ENCODE results near the gene HCFC1R1.

The HCFC1R1 gene

DNA sequence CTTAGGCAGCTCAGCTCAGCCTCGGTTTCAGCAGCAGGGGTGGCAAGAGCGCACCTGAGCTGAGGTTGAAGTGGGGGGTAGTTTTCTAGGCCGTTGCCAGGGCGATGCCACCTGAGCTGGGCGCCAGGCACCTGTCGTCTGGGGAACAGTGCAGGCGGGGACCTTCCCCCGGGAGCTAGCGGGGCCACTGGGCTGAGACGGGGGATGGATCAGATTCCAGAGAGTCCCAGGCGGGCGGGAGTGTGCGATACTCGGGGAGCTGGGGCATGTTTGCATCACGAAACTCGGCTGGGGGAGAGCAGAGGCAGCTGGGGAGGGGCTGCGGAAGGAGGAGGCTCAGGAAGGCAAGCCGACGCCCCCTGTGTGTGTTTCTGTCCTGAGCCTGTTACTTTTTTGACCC, 11.5 kb downstream of the HCFC1R1 start:
- Histone ChIP-seq H3K4me1 (ENCODE audit: control insufficient read depth in 1 of 2, insufficient read depth in 2 of 2, low read length in 2 of 2) (peaks cover 24 to 42% of the 10 kb centered on the region in 2 donors), H3K9ac (ENCODE audit: low read depth in 1 of 2, low read length in 2 of 2) (no peak overlapping the region), H3K27me3 (ENCODE audit: control insufficient read depth in 1 of 2, insufficient read depth in 2 of 2, low read length in 2 of 2) (peaks cover 0 to 5% of the 10 kb centered on the region in 2 donors), H3K4me3 (ENCODE audit: low read depth in 1 of 2, low read length in 2 of 2) (no peak overlapping the region), H3K36me3 (ENCODE audit: control insufficient read depth in 1 of 2, insufficient read depth in 2 of 2, low read length in 2 of 2) (no peaks in the 10 kb centered on the region), H3K27ac (ENCODE audit: low read depth, low read length) (no peak overlapping the region), H3K9me3 (ENCODE audit: control insufficient read depth in 1 of 2, low read length in 2 of 2) (no peaks in the 10 kb centered on the region)

DNA sequence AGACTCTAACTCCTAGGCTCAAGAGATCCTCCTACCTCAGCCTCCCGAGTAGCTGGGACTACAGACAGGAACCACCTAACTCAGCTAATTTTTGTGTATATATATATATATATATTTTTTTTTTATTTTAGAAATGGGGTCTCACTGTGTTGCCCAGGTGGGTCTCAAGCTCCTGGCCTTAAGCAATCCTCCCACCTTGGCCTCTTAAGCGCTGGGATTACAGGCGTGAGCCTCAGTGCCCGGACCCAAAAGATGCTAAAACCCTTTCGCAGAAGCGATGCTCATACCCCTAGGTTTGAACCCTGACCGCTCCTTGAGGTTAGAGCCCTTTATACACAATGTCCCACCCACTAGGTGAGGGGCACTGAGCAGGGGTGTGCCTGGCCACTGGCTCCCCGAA, 13.2 kb downstream of the HCFC1R1 start:
- no peaks in the 10 kb centered on the region for H3K36me3 ChIP-seq (ENCODE audit: control insufficient read depth in 1 of 2, insufficient read depth in 2 of 2, low read length in 2 of 2)
- H3K9ac ChIP-seq (ENCODE audit: low read depth in 1 of 2, low read length in 2 of 2), result no peak overlapping the region
- no peak overlapping the region for H3K4me3 ChIP-seq (ENCODE audit: low read depth in 1 of 2, low read length in 2 of 2)
- peaks cover 33 to 56% of the 10 kb centered on the region in 2 donors for H3K4me1 ChIP-seq (ENCODE audit: control insufficient read depth in 1 of 2, insufficient read depth in 2 of 2, low read length in 2 of 2)
- no peaks in the 10 kb centered on the region for H3K9me3 ChIP-seq (ENCODE audit: control insufficient read depth in 1 of 2, low read length in 2 of 2)
- no peak overlapping the region for H3K27ac ChIP-seq (ENCODE audit: low read depth, low read length)
- H3K27me3 ChIP-seq (ENCODE audit: control insufficient read depth in 1 of 2, insufficient read depth in 2 of 2, low read length in 2 of 2), result peaks cover 0 to 5% of the 10 kb centered on the region in 2 donors

DNA sequence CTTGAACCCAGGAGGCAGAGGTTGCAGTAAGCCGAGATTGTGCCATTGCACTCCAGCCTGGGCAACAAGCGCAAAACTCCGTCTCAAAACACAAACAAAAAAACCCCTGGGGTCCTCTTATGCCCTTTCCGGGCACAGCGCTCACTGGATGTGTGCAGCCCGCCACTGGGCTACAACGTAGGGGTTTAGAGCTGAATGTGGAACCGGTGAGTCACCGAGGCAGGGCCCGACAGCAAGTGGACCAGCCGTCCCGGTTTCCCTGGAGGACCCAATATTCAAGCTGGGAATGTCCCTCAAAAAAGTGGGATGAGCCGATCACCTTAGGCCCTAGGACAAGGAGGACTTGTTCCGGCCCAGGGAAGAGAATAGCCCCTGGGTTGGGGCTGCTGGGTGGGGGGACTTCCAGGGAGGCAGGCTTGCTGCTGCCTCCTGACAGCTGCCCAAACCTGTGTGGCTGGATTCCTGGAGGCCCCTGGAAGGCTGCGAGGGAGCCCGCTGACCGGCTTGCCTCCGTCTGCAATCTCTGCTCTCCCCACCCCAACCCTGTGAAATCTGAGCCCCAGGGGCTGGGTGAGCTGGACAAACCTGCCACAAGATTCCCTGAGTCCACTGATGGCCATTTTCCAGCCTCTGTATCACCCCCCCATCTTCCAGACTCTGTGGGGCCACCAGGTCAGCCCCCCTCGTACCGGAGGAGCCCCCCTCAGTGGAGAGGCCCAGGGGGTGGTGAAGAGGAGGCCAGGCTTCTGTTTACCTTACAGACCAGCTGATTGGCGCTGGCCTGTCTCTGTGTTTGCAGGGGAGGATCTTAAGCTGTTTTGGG, 14.0 kb downstream of the HCFC1R1 start:
- H3K9ac ChIP-seq (ENCODE audit: low read depth in 1 of 2, low read length in 2 of 2), result no peak overlapping the region
- H3K4me3 ChIP-seq (ENCODE audit: low read depth in 1 of 2, low read length in 2 of 2), result no peak overlapping the region
- H3K27me3 ChIP-seq (ENCODE audit: control insufficient read depth in 1 of 2, insufficient read depth in 2 of 2, low read length in 2 of 2), result peaks cover 0 to 5% of the 10 kb centered on the region in 2 donors
- peaks cover 33 to 56% of the 10 kb centered on the region in 2 donors for H3K4me1 ChIP-seq (ENCODE audit: control insufficient read depth in 1 of 2, insufficient read depth in 2 of 2, low read length in 2 of 2)
- H3K9me3 ChIP-seq (ENCODE audit: control insufficient read depth in 1 of 2, low read length in 2 of 2), result no peaks in the 10 kb centered on the region
- H3K36me3 ChIP-seq (ENCODE audit: control insufficient read depth in 1 of 2, insufficient read depth in 2 of 2, low read length in 2 of 2), result no peaks in the 10 kb centered on the region
- H3K27ac ChIP-seq (ENCODE audit: low read depth, low read length), result no peak overlapping the region

DNA sequence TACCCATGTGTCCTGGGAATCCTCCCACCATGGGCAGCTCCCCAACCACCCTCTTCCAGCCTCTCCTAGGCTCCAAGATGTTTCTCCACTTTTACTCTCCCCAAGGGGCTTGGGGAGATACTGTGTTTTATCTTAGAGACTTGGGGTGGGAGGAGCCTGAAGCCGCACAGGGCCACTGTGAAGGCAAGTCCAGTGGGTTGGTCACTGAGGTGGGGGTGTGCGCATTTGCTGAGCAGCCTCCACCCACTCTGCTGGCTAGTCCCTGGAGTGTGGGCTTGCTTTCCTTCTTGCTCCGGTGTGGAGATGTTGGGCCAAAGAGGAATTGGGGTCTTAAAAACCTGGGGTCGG, 15.1 kb downstream of the HCFC1R1 start:
- H3K9ac ChIP-seq (ENCODE audit: low read depth in 1 of 2, low read length in 2 of 2), result peak overlapping the region; percentile 32 to 65
- no peaks in the 10 kb centered on the region for H3K9me3 ChIP-seq (ENCODE audit: control insufficient read depth in 1 of 2, low read length in 2 of 2)
- no peaks in the 10 kb centered on the region for H3K36me3 ChIP-seq (ENCODE audit: control insufficient read depth in 1 of 2, insufficient read depth in 2 of 2, low read length in 2 of 2)
- no peak overlapping the region for H3K27ac ChIP-seq (ENCODE audit: low read depth, low read length)
- H3K4me1 ChIP-seq (ENCODE audit: control insufficient read depth in 1 of 2, insufficient read depth in 2 of 2, low read length in 2 of 2), result peaks cover 33 to 53% of the 10 kb centered on the region in 2 donors
- peaks cover 0 to 5% of the 10 kb centered on the region in 2 donors for H3K27me3 ChIP-seq (ENCODE audit: control insufficient read depth in 1 of 2, insufficient read depth in 2 of 2, low read length in 2 of 2)
- peak overlapping the region; percentile 4 to 38 for H3K4me3 ChIP-seq (ENCODE audit: low read depth in 1 of 2, low read length in 2 of 2)

DNA sequence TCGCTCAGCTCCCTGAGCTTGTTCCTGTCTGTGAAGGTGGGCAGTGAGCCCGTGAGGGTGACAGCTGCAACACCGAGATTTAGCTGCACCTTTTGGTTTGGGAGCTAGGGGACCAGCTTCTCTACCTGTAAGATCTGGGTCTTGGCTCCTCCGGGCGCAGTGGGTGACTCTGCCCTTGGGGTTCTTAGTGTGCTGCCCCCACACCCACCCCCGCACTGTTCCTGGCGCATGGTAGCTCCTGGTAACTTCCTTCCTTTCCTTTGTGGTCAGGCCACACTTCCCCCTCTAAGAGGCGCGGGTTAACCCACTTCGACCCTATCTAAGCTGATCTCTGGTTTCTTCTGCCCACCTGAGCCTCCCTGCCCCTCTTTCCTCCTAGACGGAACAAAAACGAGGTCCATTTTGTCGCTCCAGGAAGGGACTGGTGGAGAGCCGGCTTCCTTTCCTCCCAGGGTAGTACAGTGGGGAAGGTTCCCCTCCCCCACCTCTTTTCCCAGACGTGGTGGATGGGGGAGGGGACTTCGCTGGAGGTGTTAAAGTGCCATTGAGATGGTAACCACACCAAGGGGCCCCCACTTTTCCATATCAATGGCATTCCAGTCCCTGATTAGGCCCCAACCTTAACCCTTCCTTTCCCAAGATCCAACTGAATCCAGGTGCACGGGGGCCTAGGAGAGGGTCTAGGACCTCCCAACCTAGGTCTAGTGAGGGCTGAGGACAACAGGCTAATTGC, 15.6 kb downstream of the HCFC1R1 start:
- Histone ChIP-seq H3K4me3 (ENCODE audit: low read depth in 1 of 2, low read length in 2 of 2) (peak overlapping the region; percentile 33 to 38), H3K4me1 (ENCODE audit: control insufficient read depth in 1 of 2, insufficient read depth in 2 of 2, low read length in 2 of 2) (peaks cover 33 to 52% of the 10 kb centered on the region in 2 donors), H3K27ac (ENCODE audit: low read depth, low read length) (peak overlapping the region; percentile 80), H3K27me3 (ENCODE audit: control insufficient read depth in 1 of 2, insufficient read depth in 2 of 2, low read length in 2 of 2) (peaks cover 0 to 3% of the 10 kb centered on the region in 2 donors), H3K36me3 (ENCODE audit: control insufficient read depth in 1 of 2, insufficient read depth in 2 of 2, low read length in 2 of 2) (no peaks in the 10 kb centered on the region), H3K9me3 (ENCODE audit: control insufficient read depth in 1 of 2, low read length in 2 of 2) (no peaks in the 10 kb centered on the region), H3K9ac (ENCODE audit: low read depth in 1 of 2, low read length in 2 of 2) (peak overlapping the region; percentile 63 to 65)

DNA sequence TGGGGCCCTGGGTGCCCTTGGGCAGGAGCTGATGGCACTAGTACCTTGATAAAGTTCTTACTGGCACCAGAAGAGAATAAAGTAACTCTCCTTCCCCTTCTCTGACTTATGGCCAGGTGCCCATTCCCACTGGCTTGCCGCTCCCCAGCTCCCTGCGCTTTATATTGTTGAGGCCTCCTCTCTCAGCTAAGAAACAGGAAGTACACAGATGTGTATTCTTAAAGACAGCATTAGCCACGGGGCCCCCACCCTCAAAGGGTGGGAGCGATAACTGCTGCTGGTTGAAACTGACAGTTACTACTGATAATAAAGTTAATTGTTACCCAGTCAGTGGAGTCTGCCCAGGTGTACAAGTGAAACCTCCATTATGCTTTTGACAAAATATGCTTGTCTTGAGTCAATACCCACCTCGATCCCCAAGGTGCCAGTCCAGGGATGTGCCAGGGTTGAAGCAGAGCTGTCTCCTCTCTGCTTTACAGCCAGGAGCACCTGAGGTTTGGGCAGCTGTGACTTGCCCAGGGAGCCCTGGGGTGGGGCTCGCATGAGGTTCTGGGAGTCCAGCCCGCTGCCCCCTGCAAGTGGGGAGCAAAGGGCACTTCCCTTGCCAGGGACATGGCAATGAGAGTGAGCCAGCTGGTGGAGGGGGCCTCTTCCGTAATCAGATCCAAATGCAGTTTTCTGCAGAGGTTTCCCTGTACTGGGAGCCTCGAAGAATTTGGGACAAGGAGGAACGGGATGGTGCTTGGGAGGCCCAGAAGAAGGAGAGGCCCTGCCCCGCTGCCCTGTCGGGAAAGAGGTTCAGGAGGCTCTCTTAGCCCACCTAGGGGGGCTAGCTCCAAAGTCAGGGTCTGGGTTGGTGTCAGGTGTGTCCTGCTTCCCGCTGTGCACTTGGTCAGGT, 16.4 kb downstream of the HCFC1R1 start:
- peak overlapping the region; percentile 80 for H3K27ac ChIP-seq (ENCODE audit: low read depth, low read length)
- H3K4me1 ChIP-seq (ENCODE audit: control insufficient read depth in 1 of 2, insufficient read depth in 2 of 2, low read length in 2 of 2), result peaks cover 32 to 48% of the 10 kb centered on the region in 2 donors
- no peaks in the 10 kb centered on the region for H3K9me3 ChIP-seq (ENCODE audit: control insufficient read depth in 1 of 2, low read length in 2 of 2)
- peak overlapping the region; percentile 63 to 65 for H3K9ac ChIP-seq (ENCODE audit: low read depth in 1 of 2, low read length in 2 of 2)
- peak overlapping the region; percentile 38 to 57 for H3K4me3 ChIP-seq (ENCODE audit: low read depth in 1 of 2, low read length in 2 of 2)
- H3K27me3 ChIP-seq (ENCODE audit: control insufficient read depth in 1 of 2, insufficient read depth in 2 of 2, low read length in 2 of 2), result no peaks in the 10 kb centered on the region
- H3K36me3 ChIP-seq (ENCODE audit: control insufficient read depth in 1 of 2, insufficient read depth in 2 of 2, low read length in 2 of 2), result no peaks in the 10 kb centered on the region

DNA sequence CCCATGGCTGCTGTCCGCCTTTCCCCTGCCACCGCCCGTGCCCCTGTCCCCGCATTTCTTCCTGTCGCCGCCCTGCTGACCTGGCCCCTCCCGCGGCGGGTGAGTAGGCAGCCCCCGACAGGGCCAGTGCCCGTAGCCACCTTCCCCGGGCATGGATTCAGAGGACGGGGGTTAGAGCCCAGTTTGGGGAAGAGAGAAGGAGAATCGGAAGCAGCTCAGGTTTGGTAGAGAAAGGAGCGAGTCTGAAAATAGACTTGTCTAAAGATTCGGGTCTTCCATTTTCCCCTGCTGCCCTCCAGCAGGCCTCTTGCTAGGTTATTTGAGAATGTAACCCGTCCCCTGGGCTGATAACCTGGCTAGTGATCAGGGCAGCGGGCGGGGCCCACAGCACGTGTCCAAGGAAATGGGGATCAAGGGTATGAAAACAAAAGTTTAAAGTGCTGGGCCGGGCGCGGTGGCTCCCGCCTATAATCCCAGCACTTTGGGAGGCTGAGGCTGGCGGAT, 18.9 kb downstream of the HCFC1R1 start:
- Histone ChIP-seq H3K9ac (ENCODE audit: low read depth in 1 of 2, low read length in 2 of 2) (peak overlapping the region; percentile 65 to 74), H3K27me3 (ENCODE audit: control insufficient read depth in 1 of 2, insufficient read depth in 2 of 2, low read length in 2 of 2) (no peaks in the 10 kb centered on the region)

DNA sequence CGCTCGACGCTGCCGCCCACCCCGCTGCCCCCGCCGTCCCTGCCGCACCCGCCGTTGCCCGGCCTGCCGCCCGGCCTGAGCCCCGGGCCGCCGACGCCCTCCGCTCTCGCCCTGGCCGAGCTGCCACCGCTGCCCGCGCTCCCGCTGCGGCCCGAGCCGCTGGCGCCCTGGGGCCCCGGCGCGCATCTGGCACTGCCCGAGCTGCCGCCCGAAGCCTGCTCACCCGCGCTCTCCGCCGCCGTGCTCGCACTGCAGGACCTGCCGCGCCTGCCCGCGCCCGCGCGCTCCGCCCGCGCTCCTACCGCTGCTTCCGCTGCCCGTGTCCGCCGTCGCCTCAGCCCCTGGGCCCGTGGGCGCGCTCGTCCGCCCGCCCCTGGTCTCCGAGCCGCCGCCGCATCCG, 19.4 kb downstream of the HCFC1R1 start:
- H3K27ac ChIP-seq (ENCODE audit: low read depth, low read length), result no peak overlapping the region
- H3K27me3 ChIP-seq (ENCODE audit: control insufficient read depth in 1 of 2, insufficient read depth in 2 of 2, low read length in 2 of 2), result no peaks in the 10 kb centered on the region
- H3K9ac ChIP-seq (ENCODE audit: low read depth in 1 of 2, low read length in 2 of 2), result no peak overlapping the region
- H3K4me3 ChIP-seq (ENCODE audit: low read depth in 1 of 2, low read length in 2 of 2), result no peak overlapping the region
- no peaks in the 10 kb centered on the region for H3K36me3 ChIP-seq (ENCODE audit: control insufficient read depth in 1 of 2, insufficient read depth in 2 of 2, low read length in 2 of 2)
- H3K4me1 ChIP-seq (ENCODE audit: control insufficient read depth in 1 of 2, insufficient read depth in 2 of 2, low read length in 2 of 2), result peaks cover 25 to 38% of the 10 kb centered on the region in 2 donors
- no peaks in the 10 kb centered on the region for H3K9me3 ChIP-seq (ENCODE audit: control insufficient read depth in 1 of 2, low read length in 2 of 2)

More for the DNA sequence above, 18.9 kb downstream of the HCFC1R1 start:
- Histone ChIP-seq H3K9me3 (ENCODE audit: control insufficient read depth in 1 of 2, low read length in 2 of 2) (no peaks in the 10 kb centered on the region), H3K36me3 (ENCODE audit: control insufficient read depth in 1 of 2, insufficient read depth in 2 of 2, low read length in 2 of 2) (no peaks in the 10 kb centered on the region), H3K4me3 (ENCODE audit: low read depth in 1 of 2, low read length in 2 of 2) (peak overlapping the region; percentile 59 to 72), H3K27ac (ENCODE audit: low read depth, low read length) (peak overlapping the region; percentile 71), H3K4me1 (ENCODE audit: control insufficient read depth in 1 of 2, insufficient read depth in 2 of 2, low read length in 2 of 2) (peaks cover 25 to 41% of the 10 kb centered on the region in 2 donors)

DNA sequence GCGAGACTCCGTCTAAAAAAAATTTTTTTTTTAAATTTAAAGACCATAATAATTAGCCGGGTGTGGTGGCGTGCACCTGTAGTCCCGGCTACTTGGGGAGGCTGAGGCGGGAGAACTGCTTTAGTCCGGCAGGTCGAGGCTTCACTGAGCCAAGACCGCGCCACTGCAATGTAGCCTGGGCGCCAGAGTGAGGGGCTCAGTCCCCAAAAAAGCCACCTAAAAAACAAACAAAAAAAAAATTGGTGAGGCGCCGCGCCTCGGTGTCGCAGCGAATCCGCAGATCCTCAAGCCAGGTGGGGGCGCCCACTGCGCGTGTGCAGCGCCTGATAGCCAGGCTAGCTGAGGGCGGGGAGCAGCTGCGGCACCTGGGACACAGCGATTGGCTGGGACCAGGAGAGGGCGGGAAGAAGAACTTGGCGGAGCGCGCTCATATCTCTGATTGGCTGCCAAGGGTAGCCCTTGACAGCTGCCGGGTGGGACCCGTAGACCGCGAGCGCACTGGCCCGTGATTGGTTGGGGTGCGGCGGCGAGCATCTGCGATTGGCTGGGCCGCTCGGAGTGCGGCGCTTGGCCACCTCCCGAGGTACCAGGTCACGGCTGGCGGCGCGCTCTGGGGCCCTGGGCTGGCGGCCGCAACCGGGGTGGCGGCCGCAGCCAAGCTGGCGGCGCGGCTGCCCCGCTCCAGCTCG, 20.0 kb downstream of the HCFC1R1 start:
- H3K27ac ChIP-seq (ENCODE audit: low read depth, low read length), result no peak overlapping the region
- no peak overlapping the region for H3K4me3 ChIP-seq (ENCODE audit: low read depth in 1 of 2, low read length in 2 of 2)
- H3K9ac ChIP-seq (ENCODE audit: low read depth in 1 of 2, low read length in 2 of 2), result no peak overlapping the region
- H3K4me1 ChIP-seq (ENCODE audit: control insufficient read depth in 1 of 2, insufficient read depth in 2 of 2, low read length in 2 of 2), result peaks cover 24 to 32% of the 10 kb centered on the region in 2 donors
- no peaks in the 10 kb centered on the region for H3K27me3 ChIP-seq (ENCODE audit: control insufficient read depth in 1 of 2, insufficient read depth in 2 of 2, low read length in 2 of 2)
- H3K9me3 ChIP-seq (ENCODE audit: control insufficient read depth in 1 of 2, low read length in 2 of 2), result no peaks in the 10 kb centered on the region
- H3K36me3 ChIP-seq (ENCODE audit: control insufficient read depth in 1 of 2, insufficient read depth in 2 of 2, low read length in 2 of 2), result no peaks in the 10 kb centered on the region

Data from duodenal mucosa (tissue), 2 donors.